BLaER1 (cell line): ENCODE results near the gene ZFPM1.

Source experiments
- H3K27ac ChIP-seq: shearing (Covaris generic); formaldehyde crosslinking; 2 replicates; pipeline ENCODE4 v1.8.1; 2022
- H3K27me3 ChIP-seq: shearing (Covaris generic); formaldehyde crosslinking; 2 replicates; pipeline ENCODE4 v1.8.1; 2022
- H3K36me3 ChIP-seq: shearing (Covaris generic); formaldehyde crosslinking; 2 replicates; pipeline ENCODE4 v1.8.1; 2022
- H3K4me1 ChIP-seq: shearing (Covaris generic); formaldehyde crosslinking; 2 replicates; pipeline ENCODE4 v1.8.1; 2022
- H3K4me2 ChIP-seq: shearing (Covaris generic); formaldehyde crosslinking; 2 replicates; pipeline ENCODE4 v1.8.1; 2022
- H3K4me3 ChIP-seq: shearing (Covaris generic); formaldehyde crosslinking; 2 replicates; pipeline ENCODE4 v1.8.1; 2022
- H3K9ac ChIP-seq: shearing (Covaris generic); formaldehyde crosslinking; 2 replicates; pipeline ENCODE4 v1.8.1; 2022
- H3K9me3 ChIP-seq: shearing (Covaris generic); formaldehyde crosslinking; 2 replicates; pipeline ENCODE4 v1.8.1; 2022
- H4K20me1 ChIP-seq: shearing (Covaris generic); formaldehyde crosslinking; 2 replicates; pipeline ENCODE4 v1.8.1; 2022
- Cebpa-rat ChIP-seq: shearing (Covaris generic); IDR thresholded peaks from 2 replicates; pipeline ENCODE4 v1.8.1; 2022

ZFPM1 gene

GRCh38 chr16:88447881-88448280 lies 5.2 kb upstream of the ZFPM1 start:
- H3K9me3 ChIP-seq = no peaks in the 10 kb centered on the region
- no peak overlapping the region for H3K9ac ChIP-seq
- no peaks in the 10 kb centered on the region for H3K36me3 ChIP-seq
- peaks cover 56% of the 10 kb centered on the region for H3K4me1 ChIP-seq
- no peak overlapping the region for H3K27ac ChIP-seq
- H3K27me3 ChIP-seq = no peaks in the 10 kb centered on the region
- TF ChIP-seq Cebpa-rat = no peak
- H3K4me2 ChIP-seq = peak overlapping the region; percentile 71
- no peaks in the 10 kb centered on the region for H4K20me1 ChIP-seq
- H3K4me3 ChIP-seq = no peak overlapping the region

GRCh38 chr16:88448461-88449266 lies 4.4 kb upstream of the ZFPM1 start:
- Histone ChIP-seq H3K36me3 (no peaks in the 10 kb centered on the region), H3K27me3 (peaks cover under 1% of the 10 kb centered on the region; the same call in 1 of the 2 replicates), H3K9ac (0 out of 2 replicates have a peak overlapping the region, but pooled peaks have one; percentile 29), H3K27ac (0 out of 2 replicates have a peak overlapping the region, but pooled peaks have one; percentile 9), H3K4me2 (peak overlapping the region; percentile 71), H3K4me1 (peaks cover 48% of the 10 kb centered on the region), H3K9me3 (no peaks in the 10 kb centered on the region), H3K4me3 (no peak overlapping the region), H4K20me1 (peaks cover 2% of the 10 kb centered on the region)
- no peak for TF ChIP-seq Cebpa-rat

GRCh38 chr16:88449267-88449561 lies 3.9 kb upstream of the ZFPM1 start:
- no peak for TF ChIP-seq Cebpa-rat
- Histone ChIP-seq H3K9me3 (no peaks in the 10 kb centered on the region), H3K4me2 (peak overlapping the region; percentile 71), H3K36me3 (no peaks in the 10 kb centered on the region), H3K9ac (0 out of 2 replicates have a peak overlapping the region, but pooled peaks have one; percentile 29), H4K20me1 (peaks cover 7% of the 10 kb centered on the region), H3K27me3 (peaks cover 6% of the 10 kb centered on the region; the same call in 1 of the 2 replicates), H3K27ac (0 out of 2 replicates have a peak overlapping the region, but pooled peaks have one; percentile 9), H3K4me3 (no peak overlapping the region), H3K4me1 (peaks cover 45% of the 10 kb centered on the region)

GRCh38 chr16:88451586-88452481 lies 1.2 kb upstream of the ZFPM1 start:
- H4K20me1 ChIP-seq = peaks cover 31% of the 10 kb centered on the region
- H3K9me3 ChIP-seq = no peaks in the 10 kb centered on the region
- H3K4me2 ChIP-seq = peak overlapping the region; percentile 92
- no peak for TF ChIP-seq Cebpa-rat
- peak overlapping the region; percentile 82 for H3K27ac ChIP-seq
- H3K9ac ChIP-seq = peak overlapping the region; percentile 67; the same call in 1 of the 2 replicates
- no peaks in the 10 kb centered on the region for H3K36me3 ChIP-seq
- H3K27me3 ChIP-seq = peaks cover 11% of the 10 kb centered on the region; the same call in 1 of the 2 replicates
- H3K4me1 ChIP-seq = peaks cover 63% of the 10 kb centered on the region
- H3K4me3 ChIP-seq = peak overlapping the region; percentile 87

- peaks cover 71% of the 10 kb centered on the region for H3K4me1 ChIP-seq
- H3K4me2 ChIP-seq = peak overlapping the region; percentile 92
- no peak for TF ChIP-seq Cebpa-rat
- no peaks in the 10 kb centered on the region for H3K36me3 ChIP-seq
- peak overlapping the region; percentile 87 for H3K4me3 ChIP-seq
- peak overlapping the region; percentile 67 for H3K9ac ChIP-seq
- peaks cover 40% of the 10 kb centered on the region for H4K20me1 ChIP-seq
- H3K9me3 ChIP-seq = no peaks in the 10 kb centered on the region
- H3K27me3 ChIP-seq = peaks cover 11% of the 10 kb centered on the region; the same call in 1 of the 2 replicates
- peak overlapping the region; percentile 82 for H3K27ac ChIP-seq
Measured at GRCh38 chr16:88452482-88453216, 431 bp upstream of the ZFPM1 start.

GRCh38 chr16:88453611-88454522 lies 787 bp downstream of the ZFPM1 start:
- Histone ChIP-seq H3K4me2 (peak overlapping the region; percentile 97), H3K27me3 (peaks cover 11% of the 10 kb centered on the region; the same call in 1 of the 2 replicates), H3K36me3 (no peaks in the 10 kb centered on the region), H3K9ac (peak overlapping the region; percentile 88), H3K27ac (peak overlapping the region; percentile 79), H3K4me3 (peak overlapping the region; percentile 87), H4K20me1 (peaks cover 52% of the 10 kb centered on the region), H3K4me1 (peaks cover 71% of the 10 kb centered on the region), H3K9me3 (no peaks in the 10 kb centered on the region)
- TF ChIP-seq Cebpa-rat = no peak

- peak overlapping the region; percentile 79 for H3K27ac ChIP-seq
- peak overlapping the region; percentile 88 for H3K9ac ChIP-seq
- H3K27me3 ChIP-seq = peaks cover 11% of the 10 kb centered on the region; the same call in 1 of the 2 replicates
- H3K4me3 ChIP-seq = peak overlapping the region; percentile 87
- H3K9me3 ChIP-seq = no peaks in the 10 kb centered on the region
- H4K20me1 ChIP-seq = peaks cover 56% of the 10 kb centered on the region
- peaks cover 70% of the 10 kb centered on the region for H3K4me1 ChIP-seq
- peak overlapping the region; percentile 97 for H3K4me2 ChIP-seq
- TF ChIP-seq Cebpa-rat = no peak
- no peaks in the 10 kb centered on the region for H3K36me3 ChIP-seq
Measured at GRCh38 chr16:88454523-88454947, 1.5 kb downstream of the ZFPM1 start.

GRCh38 chr16:88455610-88456355 lies 2.7 kb downstream of the ZFPM1 start:
- peak overlapping the region; percentile 97 for H3K4me2 ChIP-seq
- H3K9me3 ChIP-seq = no peaks in the 10 kb centered on the region
- H3K27me3 ChIP-seq = peaks cover 11% of the 10 kb centered on the region; the same call in 1 of the 2 replicates
- H4K20me1 ChIP-seq = peaks cover 67% of the 10 kb centered on the region
- peak overlapping the region; percentile 88 for H3K9ac ChIP-seq
- peak overlapping the region; percentile 89 for H3K27ac ChIP-seq
- no peak for TF ChIP-seq Cebpa-rat
- H3K4me3 ChIP-seq = peak overlapping the region; percentile 87
- peaks cover 75% of the 10 kb centered on the region for H3K4me1 ChIP-seq
- no peaks in the 10 kb centered on the region for H3K36me3 ChIP-seq
